HFFc6 (cell line): ENCODE data around the gene SLC4A5. TPM values are rescaled to one million over a fixed set of nuclear protein-coding genes. Genes with fewer than 3 reads are reported as not detected.

ENCODE experiments used
- DNase-seq: peaks from one replicate; pipeline ENCODE4 v3.0.0-alpha.2; 2018
- H3K27ac Mint-ChIP-seq: 2 replicates; pipeline ENCODE4 v1.8.0; 2020; ENCODE audit warnings: mild to moderate bottlenecking, mixed read lengths
- H3K27me3 Mint-ChIP-seq: 2 replicates; pipeline ENCODE4 v1.8.0; 2021; ENCODE audit warnings: mild to moderate bottlenecking, moderate library complexity, mixed read lengths; ENCODE audit not compliant: insufficient read depth
- H3K36me3 Mint-ChIP-seq: 2 replicates; pipeline ENCODE4 v1.8.0; 2021; ENCODE audit warnings: low read depth, mixed read lengths
- H3K4me1 Mint-ChIP-seq: 2 replicates; pipeline ENCODE4 v1.8.0; 2020; ENCODE audit warnings: low read depth, mixed read lengths
- H3K4me3 Mint-ChIP-seq: 2 replicates; pipeline ENCODE4 v1.8.0; 2020; ENCODE audit warnings: mild to moderate bottlenecking, moderate library complexity, mixed read lengths
- H3K9me3 Mint-ChIP-seq: 2 replicates; pipeline ENCODE4 v1.8.0; 2020; ENCODE audit warnings: mild to moderate bottlenecking, mixed read lengths
- total RNA-seq, 6 experiments: library from RNA; stranded (reverse); fragmentation: NEBNext Ultra II Directional; extraction: Animal tissue kit (Norgen Biotek cat#: 25700); gene quantifications; 2 replicates in 1 of 6; 3 replicates in 5 of 6; pipeline ENCODE4 v1.2.3, GENCODE V29; 2021
- TF ChIP-seq, protein P1 (sequence below): fragments of 200-600 bp; sonication (generic); IDR thresholded peaks from 2 replicates; pipeline ENCODE4 v1.5.0; 2021; ENCODE audit warnings: antibody characterized with exemption, mild to moderate bottlenecking

The SLC4A5 gene
- total RNA-seq, 6 experiments from 2014 or later, result 0.19 to 0.40 (median 0.31) TPM; not detected in 3

DNA sequence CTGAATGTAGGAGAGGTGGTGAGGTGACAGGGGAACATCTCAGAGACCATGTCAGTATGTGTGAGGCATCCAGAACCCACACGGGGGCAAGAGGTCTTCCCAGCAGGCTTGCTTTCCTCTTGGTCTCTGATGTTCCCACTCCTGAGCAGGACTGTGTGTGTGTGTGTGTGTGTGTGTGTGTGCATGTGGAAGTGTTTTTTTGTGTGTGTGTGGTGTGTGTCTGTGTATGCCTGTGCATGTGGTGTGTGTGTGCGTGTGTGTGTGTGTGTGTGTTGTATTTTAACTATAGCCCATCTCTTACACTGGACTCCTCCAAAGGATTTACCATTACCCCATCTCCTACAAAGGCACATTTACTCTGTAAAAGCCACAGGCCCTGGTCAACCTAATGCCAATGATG lies 40.4 kb downstream of the SLC4A5 start:
- TF ChIP-seq, protein P1, sequence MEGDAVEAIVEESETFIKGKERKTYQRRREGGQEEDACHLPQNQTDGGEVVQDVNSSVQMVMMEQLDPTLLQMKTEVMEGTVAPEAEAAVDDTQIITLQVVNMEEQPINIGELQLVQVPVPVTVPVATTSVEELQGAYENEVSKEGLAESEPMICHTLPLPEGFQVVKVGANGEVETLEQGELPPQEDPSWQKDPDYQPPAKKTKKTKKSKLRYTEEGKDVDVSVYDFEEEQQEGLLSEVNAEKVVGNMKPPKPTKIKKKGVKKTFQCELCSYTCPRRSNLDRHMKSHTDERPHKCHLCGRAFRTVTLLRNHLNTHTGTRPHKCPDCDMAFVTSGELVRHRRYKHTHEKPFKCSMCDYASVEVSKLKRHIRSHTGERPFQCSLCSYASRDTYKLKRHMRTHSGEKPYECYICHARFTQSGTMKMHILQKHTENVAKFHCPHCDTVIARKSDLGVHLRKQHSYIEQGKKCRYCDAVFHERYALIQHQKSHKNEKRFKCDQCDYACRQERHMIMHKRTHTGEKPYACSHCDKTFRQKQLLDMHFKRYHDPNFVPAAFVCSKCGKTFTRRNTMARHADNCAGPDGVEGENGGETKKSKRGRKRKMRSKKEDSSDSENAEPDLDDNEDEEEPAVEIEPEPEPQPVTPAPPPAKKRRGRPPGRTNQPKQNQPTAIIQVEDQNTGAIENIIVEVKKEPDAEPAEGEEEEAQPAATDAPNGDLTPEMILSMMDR, result no peak
- H3K4me3 Mint-ChIP-seq, result no peak overlapping the region

DNA sequence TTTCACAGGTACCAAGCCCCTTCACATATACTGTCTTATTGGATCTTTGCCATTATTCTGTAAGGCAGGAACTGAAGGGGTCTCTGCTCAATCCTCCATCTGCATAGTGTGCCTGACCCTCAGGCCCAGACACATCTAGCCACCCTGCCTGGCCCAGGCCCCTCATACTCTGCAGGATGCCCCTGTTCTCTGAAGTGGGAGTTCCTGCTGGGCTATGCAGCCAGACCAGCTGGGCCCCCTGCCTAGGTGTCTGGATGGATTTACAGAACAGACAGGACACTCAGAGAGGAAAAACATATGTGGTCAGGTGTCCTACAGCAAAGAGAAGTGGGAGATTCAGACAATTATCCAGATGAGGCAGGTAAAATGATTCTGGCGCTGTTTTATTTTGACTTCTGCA lies 42.0 kb downstream of the SLC4A5 start:
- Mint-ChIP-seq H3K4me1 (no peaks in the 10 kb centered on the region), H3K27me3 (peaks cover 18% of the 10 kb centered on the region), H3K27ac (no peak overlapping the region), H3K9me3 (peaks cover 9% of the 10 kb centered on the region), H3K4me3 (no peak overlapping the region), H3K36me3 (peaks cover 9% of the 10 kb centered on the region; the same call in 1 of the 2 replicates)
- TF ChIP-seq, protein P1, result no peak
- DNase-seq, result no peak

More for the DNA sequence above, 40.4 kb downstream of the SLC4A5 start:
- Mint-ChIP-seq H3K9me3 (peaks cover 8% of the 10 kb centered on the region), H3K4me1 (no peaks in the 10 kb centered on the region), H3K27me3 (peaks cover 18% of the 10 kb centered on the region), H3K27ac (no peak overlapping the region), H3K36me3 (peaks cover 9% of the 10 kb centered on the region; the same call in 1 of the 2 replicates)
- DNase-seq, result no peak

DNA sequence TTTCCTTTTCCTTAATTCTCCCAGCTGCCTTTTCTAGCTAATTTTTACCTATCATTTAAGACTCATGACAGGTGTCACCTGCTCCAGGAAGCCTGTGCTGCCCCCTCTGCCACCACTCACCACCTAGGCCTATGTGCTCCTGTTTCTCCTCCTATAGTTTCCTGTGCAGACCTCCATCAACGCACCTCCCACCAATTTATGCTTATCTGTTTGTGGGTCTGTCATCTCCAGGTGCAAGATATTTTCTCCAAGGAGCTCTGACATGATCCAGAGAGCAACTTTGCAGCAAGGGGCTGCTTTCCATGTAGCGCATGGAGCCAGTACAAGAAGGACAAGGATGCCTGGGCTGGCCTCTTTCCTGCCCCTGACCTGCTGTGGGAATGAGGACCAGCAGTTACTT lies 42.7 kb downstream of the SLC4A5 start:
- Mint-ChIP-seq H3K4me1 (no peaks in the 10 kb centered on the region), H3K36me3 (peaks cover 9% of the 10 kb centered on the region; the same call in 1 of the 2 replicates), H3K27me3 (peaks cover 18% of the 10 kb centered on the region), H3K4me3 (no peak overlapping the region), H3K27ac (no peak overlapping the region), H3K9me3 (peaks cover 9% of the 10 kb centered on the region)
- TF ChIP-seq, protein P1, result no peak
- DNase-seq, result no peak

DNA sequence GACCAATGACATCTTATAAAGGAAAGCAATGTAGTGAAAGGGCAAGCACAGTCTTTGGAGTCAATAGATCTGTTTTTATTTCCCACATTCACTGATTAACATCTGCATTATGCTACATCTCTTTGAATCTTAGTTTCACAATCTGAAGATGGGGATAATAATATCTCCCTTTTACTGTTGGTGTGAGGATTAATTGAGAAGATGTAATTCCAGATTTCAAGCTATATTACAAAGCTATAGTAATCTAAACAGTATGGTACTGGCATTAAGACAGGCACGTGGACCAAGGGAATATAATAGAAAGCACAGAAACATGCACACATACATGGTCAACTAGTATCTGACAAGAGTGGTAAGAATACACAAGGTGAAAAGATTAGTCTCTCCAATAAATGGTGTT lies 45.3 kb downstream of the SLC4A5 start:
- DNase-seq, result no peak
- TF ChIP-seq, protein P1, result no peak
- Mint-ChIP-seq H3K4me1 (no peaks in the 10 kb centered on the region; the same call in 1 of the 2 replicates), H3K27ac (no peak overlapping the region), H3K36me3 (peaks cover 9% of the 10 kb centered on the region; the same call in 1 of the 2 replicates), H3K9me3 (peaks cover 9% of the 10 kb centered on the region), H3K4me3 (no peak overlapping the region), H3K27me3 (peaks cover 24% of the 10 kb centered on the region)

DNA sequence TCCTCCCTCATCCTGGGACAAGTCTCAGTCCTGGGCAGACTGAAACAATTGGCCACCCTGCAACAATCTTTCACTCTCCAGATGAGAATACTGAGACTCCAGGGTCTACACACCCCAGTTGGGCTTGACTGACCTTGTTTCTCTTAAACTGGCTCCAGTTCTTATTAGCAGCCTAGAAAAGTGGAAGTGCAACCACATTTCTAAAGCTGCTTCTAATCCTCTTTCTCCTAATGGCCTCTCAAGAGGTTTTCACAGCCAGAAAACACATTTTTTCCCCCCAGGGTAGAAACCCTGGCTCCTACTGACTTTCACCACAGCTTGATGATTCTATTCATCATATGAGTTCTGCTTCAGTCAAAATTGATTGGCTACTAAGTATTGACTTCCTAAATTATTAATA lies 45.8 kb downstream of the SLC4A5 start:
- Mint-ChIP-seq H3K4me1 (no peaks in the 10 kb centered on the region; the same call in 1 of the 2 replicates), H3K36me3 (peaks cover 9% of the 10 kb centered on the region; the same call in 1 of the 2 replicates), H3K4me3 (no peak overlapping the region), H3K27ac (no peak overlapping the region), H3K27me3 (peaks cover 25% of the 10 kb centered on the region), H3K9me3 (peaks cover 9% of the 10 kb centered on the region)
- DNase-seq, result no peak
- TF ChIP-seq, protein P1, result no peak
